AG08395 (cell line): ENCODE results near the gene GPR107.

Experiments used
- DNase-seq: peaks from one replicate; pipeline ENCODE4 v3.0.0; 2012; ENCODE audit warnings: mixed read lengths, low spot score

Gene GPR107

DNA sequence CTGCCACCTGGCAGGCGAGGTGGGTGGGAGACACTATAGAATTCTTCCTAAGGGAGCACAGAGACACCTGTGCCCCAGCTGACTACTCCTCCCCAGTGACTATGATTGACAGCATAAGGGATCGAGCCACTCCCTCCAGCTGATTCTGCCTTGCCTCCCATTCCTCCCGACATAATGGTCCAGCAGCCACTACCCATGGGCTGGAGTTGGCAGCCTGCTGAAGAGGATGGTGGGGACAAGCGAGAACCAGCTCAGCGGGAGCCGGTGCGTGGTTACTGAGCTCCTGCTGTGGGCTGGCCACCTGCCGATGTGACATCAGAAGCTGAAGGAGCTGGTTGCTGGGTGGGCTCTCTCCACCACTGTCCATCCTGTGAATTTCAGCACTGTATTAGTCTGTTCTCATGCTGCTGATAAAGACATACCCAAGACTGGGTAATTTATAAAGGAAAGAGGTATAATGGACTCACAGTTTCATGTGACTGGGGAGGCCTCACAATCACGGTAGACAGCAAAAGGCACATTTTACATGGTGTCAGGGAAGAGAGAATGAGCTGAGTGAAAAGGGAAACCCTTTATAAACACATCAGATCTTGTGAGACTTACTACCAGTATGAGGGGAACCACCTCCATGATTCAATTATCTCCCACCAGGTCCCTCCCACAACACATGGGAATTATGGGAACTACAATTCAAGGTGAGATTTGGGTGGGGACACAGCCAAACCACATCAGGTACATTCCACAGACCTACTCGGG lies 106.4 kb downstream of the GPR107 start:
- DNase-seq: no peak

- no peak for DNase-seq
These were observed 107.3 kb downstream of the GPR107 start for GRCh38 chr9:130160862-130161470.

GRCh38 chr9:130165579-130165978 lies 111.9 kb downstream of the GPR107 start:
- DNase-seq: no peak

GRCh38 chr9:130166399-130166798 lies 112.7 kb downstream of the GPR107 start:
- no peak for DNase-seq

DNA sequence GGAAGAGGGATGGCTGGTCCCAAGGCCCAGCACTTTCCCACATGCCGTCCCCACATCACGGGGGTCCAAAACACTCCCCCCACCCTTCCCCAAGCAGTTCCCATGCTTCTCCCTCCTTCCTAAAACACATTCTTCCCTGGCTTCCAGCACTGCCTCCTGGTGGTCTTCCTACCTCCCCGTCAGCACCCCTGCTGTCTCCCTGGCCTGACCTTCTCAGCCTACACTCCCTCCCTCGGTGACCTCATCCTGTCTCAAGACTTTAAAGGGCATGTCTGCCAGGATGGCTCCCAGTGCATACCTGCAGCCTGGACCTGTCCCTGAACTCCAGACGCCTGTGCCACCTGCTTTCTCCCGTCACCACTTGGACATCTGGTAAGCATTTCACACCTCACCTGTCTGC lies 114.2 kb downstream of the GPR107 start:
- no peak for DNase-seq

- DNase-seq: no peak
These were observed 117.8 kb downstream of the GPR107 start for GRCh38 chr9:130171226-130172148.

DNA sequence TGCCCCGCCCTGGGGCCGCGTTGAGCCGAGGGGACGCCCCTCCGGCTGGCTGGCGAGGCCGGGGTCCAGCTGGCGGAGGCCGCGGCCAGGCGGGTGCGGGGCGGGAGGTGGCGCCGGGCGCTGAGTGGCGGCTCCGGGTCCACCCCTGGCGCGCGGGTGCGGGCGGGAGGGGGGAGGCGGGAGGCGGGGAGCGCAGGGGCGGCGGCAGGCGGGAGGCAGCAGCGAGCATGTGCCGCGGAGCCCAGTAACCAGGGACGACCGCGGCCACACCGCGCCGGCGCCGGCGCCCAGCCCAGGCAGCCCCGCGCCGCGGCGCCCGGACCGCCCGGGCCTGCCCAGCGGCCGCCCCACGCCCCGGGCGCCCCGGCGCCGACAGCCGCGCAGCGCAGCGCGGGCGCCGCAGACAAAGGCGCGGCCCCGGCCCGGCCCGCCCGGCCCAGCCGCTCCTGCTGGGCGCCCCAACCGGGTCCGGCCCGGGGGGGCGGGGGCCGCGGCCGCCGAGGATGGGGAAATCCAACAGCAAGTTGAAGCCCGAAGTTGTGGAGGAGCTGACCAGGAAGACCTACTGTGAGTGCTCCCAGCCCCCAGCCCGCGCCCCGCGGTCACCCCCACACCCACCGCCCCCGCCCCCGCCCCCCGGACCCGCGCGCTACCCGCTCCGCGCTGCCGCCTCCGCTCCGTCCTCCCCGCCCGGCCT lies 118.6 kb downstream of the GPR107 start, which contains the start of gene NCS1:
NCS1 (plus strand) TSS at position 244 of the 697 bp plus-strand sequence; CDS start at position 504, 260 bp downstream.
- peak; percentile 97 for DNase-seq

DNA sequence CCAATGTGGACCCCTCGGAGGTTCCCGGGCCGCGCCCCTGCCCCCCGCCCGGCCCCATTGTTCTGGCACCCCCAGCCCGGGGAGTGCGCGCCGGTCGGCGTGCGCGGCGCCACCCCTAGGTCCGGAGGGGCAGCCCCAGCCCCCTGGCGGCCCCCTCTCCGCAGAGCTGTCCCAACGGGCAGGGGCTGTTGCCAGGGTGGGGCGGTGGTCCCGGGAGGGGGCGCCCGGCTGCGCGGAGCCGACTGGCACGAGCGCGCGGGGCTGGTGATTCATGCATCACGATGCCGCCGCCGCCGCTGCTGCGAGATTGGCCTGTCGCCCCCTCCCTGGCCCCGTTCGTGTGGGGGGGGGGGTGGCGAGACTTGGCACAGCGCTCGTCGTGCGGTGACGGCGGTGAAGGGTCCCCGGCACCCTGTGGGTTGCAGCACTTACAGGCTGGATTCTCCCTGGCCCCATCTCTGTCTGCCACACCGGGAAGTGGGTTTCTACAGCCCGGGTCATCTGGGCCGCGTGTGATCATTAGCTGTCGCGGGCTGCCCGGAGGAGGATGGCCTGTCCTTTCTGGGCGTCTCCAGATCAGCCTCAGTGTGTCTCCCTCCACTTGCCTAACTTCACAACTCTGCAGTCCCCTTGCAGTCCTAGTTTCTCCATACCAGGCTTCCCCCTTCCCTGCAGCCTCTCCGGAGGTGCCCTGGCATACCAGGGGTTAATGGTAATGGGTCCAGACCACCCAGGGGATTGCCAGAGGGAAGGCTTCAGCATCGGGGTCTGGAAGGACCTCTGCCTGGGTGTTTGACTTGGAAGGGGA lies 119.4 kb downstream of the GPR107 start:
- DNase-seq: peak; percentile 49

DNA sequence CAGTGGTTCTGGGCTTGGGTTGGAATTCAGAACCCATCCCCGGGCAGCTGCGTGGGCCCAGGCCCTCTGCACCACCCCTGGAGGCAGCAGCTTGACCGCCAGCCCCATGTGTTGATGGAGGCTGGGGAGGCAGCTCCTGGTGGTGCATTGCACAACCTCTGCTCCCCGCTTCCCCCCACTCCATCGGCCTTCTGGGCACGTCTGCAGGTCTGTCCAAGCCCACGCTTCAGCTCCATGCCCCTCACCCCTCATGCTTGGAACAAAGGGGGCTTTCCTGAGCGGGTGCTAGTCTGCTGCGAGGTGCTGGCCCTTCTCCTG lies 119.9 kb downstream of the GPR107 start:
- DNase-seq: peak; percentile 57

GRCh38 chr9:130174025-130174424 lies 120.3 kb downstream of the GPR107 start:
- no peak for DNase-seq

DNA sequence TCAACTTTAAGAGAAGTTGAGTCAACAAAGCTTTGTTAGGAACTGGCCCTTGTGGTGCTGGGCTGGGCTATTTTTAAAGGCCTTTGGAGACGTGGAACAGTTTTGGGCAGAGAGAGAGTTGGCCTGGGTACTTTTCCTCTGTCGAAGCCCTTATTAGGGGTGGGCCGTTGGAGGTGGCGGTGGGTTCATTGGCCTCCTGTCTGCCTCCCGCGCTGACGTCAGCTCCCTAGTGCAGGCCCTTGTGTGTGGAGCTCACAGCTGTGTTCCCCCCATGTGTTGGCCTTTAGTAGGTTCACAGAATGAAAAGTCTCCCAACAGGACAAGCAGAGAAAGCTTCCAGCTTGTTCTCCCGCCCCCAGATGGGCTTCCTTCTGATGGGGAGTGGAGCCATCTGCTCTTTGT lies 121.2 kb downstream of the GPR107 start:
- DNase-seq: no peak

- DNase-seq: no peak
These were observed 121.6 kb downstream of the GPR107 start for GRCh38 chr9:130175355-130175754.

- no peak for DNase-seq
These were observed 123.1 kb downstream of the GPR107 start for GRCh38 chr9:130176760-130177159.

DNA sequence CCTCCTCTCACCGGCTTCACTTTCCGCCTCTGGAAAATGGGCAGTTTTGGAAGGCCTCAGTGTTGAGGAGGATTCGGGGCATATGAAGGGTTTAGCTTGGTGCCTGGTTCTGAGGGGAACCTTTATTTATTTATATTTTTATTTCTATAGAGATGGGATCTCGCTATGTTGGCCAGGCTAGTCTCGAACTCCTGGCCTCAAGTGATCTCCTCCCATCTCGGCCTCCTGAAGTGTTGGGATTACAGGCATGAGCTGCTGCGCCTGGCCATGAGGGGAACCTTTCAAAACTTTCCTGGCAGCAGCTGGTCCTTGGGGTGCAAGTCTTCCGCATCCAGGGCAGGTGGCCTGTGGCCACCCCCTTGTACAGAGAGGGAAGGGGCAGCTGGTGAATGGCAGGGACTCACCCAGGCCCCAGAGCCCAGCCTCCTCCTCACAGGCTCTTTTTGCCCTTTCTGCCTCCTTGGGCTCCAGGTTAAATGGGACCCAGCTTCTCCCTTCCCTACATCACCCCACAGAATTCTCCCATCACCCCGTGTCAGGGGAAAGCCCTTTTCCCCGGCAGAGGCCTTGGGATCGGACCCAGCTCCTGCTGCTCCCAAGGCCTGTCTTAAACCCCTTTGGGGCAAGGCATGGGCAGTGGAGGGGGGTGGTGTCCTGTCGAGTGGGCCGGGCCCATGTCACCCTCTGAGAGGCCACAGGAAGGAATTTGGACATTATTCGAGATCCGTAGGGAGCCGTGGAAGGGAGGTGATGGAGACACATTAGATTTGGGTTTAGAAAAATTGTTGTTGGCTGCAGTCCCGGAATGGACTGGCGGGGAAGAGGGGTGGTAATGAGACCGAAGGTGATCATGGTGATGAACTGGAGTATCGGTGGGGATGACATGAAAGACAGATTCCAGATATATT lies 124.4 kb downstream of the GPR107 start:
- DNase-seq: no peak

GRCh38 chr9:130179331-130179907 lies 125.7 kb downstream of the GPR107 start:
- DNase-seq: no peak

GRCh38 chr9:130180516-130180915 lies 126.8 kb downstream of the GPR107 start:
- DNase-seq: no peak

- no peak for DNase-seq
These were observed 128.1 kb downstream of the GPR107 start for GRCh38 chr9:130181678-130182380.

- DNase-seq: no peak
These were observed 128.7 kb downstream of the GPR107 start for GRCh38 chr9:130182381-130182909.
